Measurements from ENCODE around the gene HOXB6.

The HOXB6 gene

DNA sequence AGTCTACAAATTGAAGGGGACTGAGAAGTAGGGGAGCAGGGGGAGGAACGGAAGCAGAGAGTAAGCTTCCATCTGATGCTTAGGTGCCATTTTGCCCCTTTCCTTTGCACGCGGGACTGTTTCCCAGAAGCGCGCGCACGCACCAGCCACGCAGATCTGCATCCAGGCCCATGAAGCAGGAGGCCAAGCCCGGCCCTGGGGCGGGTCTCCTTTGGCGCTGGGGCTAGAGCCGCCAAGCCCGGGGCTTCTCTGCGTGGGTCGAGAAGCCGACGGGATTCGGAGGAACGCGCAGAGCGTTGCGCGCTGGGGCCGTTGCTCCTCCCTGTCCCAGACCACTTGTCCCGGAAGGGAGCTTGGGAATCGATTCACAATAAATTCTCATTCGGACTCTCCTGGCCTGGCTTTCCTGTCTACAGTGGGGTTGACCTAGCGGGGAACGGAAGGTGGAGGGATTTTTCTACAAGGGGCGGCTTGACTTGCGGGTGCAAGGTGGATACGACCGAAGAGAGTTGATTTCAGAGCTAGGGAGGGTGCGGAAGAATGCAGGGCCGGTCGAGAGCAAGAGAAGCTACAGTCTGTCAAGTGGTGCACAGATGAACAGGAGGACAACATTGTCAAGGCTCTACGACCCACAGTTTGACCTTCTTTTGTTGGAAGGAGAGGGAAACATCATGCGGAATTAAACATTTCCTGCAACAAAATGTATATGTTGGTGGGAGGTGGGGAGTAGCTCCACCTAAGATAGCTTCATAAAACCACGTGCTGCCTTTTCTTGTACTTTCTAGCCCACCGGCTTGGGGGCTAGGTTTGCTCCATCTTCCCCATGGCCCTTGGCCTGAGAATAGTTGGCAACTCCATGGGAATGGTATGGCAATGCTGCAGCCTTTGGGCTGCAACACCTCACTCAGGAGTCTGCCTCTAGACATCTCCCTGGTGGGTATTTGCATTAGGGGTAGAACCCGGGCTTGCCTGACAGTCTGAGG, 16.9 kb upstream of the HOXB6 start:
- DNase-seq, result no peak

DNA sequence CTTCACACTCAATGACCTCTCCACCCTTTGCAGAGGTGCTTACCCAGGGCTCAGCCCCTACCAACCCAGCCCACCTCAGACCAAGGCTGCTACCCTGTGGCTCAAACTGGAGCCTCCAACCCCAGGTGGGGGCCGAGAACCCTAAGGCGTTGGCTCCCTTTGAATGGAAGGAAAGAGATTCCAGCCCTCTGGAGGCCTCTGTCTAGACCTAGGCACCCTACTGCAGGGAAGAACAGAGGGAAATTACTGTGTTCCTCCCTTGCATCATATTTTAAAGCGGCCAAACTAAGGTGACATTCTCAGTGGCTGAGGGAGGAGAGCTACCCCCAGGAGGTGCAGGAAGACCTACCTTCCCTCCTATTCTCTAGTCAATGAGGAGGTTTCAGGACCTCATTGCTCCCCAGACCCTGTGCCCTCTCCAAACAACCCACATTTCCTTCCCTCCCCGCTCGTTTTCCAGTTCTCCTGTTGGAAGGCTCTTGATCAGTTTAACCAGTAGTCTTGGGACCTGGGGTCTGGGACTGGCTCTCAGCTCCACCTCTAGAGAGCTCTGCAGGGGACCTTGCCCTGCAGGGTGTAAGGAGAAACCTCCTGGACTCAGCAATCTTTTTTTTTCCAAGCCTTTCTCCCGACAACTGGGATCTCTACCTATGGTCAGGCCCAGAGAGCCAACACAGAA, 15.8 kb upstream of the HOXB6 start:
- no peak for DNase-seq

DNA sequence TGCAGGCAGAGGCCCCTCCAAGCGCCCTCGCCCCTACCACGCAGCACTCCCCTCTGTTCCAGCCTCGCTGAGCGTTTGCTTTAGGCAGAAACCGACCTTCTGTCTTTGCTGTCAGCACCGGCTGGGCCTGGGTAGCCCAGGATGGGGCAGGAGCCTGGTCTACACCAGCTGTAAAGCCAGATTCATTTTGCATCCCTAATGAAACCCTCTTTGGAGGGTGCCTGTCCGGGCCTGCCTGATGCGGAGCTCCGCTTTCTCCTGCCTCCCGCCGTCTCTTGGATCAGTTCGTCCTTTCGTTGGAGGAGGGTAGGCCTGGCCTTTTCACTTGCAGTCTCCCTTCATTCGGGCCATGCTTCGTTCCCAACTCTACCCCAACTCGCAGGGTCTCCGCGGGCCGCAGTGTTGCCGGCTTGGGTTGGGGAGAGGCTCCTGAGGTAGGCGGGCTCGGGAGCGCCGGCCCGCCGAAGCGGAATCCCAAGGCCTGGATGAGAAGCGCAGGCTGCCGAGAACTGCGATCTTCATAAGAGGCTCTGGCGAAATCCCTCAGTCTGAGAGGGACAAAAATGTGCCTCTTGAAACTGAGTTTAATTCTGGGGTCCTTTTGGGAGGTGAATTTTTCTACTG, 15.2 kb upstream of the HOXB6 start:
- no peak for DNase-seq

DNA sequence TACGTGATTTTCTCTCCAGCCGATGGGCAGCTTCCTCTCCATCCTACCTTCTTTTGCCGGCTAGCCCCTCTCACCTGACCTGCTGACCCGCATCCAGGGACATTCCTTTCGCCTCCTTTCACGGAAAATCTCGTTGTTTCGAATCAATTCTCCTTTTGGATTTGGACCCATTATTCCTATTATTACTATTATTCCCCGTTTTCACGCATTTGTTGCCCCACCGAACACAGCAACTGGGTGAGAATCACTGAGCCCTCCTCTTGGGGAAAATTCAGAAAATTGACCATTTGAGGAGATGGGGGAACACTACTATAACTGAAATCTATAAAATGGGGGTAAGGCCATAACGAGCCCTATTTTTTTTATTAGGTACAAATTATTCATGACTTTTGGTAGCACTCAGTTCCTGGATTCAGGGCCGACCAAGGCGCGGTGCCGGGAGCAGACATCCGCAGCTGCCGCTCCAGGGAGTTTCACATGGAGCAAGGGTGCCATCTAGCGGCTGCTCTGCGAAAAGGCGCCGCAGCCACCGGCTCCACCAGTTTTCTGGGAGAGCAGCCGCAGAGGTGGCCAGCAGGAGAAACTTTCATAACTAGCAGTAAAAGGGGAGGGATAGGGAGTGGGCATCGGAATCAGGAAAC, 13.6 kb upstream of the HOXB6 start:
- peak; percentile 56 for DNase-seq

DNA sequence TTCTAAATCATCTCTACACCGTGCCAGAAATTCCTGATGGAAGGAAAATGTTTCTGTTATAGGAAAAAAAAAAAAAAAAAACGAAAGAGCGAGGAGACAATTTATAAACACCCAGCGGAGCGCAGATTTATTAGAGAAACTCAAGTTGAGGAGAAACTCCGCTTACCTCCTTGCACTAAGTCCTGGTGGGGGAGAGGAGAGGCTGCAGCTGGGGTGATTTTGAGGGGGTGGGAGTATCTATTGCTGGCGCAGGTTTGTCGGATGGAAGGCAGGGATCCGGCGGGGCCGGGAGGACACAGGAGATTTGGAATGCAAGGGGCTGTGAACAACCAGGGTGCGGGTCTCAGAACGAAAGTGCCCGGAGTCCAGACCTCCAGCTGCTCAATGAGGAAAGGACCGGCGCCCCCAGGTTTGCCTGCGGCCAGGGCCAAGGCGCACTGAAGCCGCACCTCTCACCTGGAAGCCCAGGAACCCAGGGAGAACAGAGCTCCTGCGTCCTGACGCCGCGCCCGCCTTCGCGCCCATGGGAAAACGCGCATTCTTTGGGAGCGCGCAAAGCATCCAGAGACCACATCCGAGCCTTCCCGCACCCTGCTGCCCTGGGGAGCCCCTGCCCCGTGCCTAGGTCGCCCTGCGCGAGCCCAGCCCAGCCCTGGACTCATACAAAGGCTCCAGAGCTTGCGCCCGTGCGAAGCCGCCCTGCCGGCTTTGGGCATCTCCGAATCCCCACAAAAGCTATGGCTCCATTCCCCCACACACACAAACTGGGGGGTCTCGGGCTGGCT, 12.9 kb upstream of the HOXB6 start:
- no peak for DNase-seq

DNA sequence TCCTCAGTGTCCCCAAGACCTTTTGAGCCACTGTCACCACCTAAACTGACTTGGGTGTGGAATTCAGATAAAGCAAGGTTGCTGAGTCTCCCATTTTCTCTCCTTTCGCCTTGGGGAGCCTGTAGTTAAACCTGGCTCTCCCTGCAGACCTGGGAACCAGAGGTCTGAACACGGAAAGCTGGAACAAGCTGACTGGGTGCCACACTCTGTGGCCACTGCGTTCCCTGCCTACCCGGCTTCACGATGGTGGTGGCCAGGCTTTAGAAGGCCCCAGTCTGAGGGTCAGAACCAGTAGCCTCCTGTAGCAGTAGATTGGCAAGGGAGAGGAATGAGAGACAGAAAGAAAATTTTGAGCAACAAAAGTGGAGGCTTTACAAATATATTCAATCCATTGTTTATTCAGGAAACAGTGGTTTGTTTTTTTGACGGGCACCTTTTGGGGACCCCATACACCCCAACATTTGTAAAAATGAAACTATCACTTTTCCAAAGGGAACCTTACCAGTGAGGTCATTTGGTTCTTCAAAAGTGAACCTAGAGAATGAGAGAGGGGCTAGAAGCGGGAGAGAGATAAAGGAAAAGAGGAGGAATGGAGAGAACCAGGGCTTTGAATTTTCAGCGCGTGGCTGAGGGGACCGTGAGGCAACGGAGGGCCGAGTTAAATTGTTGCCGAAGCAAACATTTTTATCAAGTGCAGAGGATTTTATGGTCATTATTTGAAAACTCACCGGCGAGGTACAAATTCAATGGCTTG, 12.1 kb upstream of the HOXB6 start:
- no peak for DNase-seq

DNA sequence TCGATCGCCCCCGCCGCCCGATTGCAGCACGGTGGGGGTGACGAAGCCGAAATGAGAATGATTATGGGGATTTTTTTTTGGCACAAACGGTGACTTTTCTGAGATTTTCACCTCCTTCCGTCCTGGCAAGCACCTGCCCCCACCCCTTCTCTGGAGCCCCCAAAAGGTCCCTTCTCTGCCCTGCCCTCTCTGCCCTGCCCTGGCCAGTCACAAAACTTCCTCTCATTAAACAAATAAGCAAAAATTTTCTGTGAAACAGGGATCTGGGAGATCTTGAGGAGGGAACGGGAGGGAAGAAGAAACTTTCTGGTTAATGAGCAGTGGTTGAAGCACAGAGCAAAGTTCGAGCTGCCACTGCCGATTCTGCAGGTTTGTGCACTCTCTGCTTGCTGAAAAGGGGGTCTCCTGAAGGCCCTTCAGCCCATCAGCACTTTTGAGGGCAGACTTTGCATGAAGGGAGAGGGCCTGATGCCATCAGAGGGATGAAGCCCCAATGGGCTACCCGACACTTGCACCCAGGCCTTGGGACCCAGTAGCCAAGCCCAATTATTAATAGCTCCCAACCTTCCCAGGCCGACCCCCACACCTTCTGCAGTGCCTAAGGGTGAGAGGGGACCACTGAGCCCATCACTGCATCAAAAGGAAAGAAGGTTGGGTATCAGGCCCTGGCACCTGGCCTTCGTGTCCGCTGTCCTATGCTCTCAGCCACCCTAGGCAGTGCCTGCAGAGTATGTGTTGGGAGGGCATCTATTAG, 11.4 kb upstream of the HOXB6 start:
- DNase-seq, result no peak

DNA sequence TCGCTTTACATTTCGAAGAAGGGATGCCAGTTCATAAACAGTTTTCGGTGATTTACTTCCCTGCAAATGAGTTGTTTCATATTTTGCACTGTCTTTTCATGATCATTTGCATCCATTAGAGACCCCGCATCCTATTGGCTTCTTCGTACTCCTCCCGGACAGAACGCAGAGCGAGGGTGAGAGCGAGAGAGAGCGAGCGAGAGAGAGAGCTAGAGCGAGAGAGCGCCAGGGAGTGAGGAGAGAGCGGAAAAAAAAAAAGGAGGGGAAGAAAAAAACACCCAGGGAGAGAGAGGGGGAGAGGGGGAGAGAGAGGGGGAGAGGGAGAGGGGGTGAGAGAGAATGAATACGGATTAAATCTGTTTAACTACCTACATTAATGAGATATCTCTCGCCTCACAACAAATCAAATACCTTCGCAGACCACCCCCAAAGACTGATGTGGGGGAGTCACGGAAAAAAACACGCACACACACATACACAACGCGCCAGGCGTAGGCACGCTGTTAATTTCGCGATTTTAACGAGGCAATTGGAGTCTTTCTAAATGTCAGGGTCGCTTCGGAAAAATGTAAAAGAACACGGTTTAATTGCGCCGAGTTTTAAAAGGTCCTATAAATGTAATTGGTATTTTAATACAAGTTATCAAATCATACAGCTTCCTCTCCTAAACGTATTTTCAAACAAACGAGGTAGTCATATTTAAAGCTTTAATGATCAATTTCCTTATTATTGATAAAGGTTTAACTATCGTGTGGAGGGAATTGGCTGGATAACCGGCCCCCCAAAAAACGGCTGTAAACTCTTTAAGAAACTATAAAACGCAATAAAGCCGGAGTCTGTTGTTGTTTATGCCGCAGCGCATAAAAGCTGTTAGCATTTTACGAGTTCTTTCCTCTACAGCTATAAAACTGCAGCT, 10.5 kb upstream of the HOXB6 start, which contains the start of gene HOXB8:
Gene HOXB8, minus strand, starts transcription at position 246 of the 916 bp plus-strand sequence. CDS start 588 bp downstream, outside the sequence.
- no peak for DNase-seq

DNA sequence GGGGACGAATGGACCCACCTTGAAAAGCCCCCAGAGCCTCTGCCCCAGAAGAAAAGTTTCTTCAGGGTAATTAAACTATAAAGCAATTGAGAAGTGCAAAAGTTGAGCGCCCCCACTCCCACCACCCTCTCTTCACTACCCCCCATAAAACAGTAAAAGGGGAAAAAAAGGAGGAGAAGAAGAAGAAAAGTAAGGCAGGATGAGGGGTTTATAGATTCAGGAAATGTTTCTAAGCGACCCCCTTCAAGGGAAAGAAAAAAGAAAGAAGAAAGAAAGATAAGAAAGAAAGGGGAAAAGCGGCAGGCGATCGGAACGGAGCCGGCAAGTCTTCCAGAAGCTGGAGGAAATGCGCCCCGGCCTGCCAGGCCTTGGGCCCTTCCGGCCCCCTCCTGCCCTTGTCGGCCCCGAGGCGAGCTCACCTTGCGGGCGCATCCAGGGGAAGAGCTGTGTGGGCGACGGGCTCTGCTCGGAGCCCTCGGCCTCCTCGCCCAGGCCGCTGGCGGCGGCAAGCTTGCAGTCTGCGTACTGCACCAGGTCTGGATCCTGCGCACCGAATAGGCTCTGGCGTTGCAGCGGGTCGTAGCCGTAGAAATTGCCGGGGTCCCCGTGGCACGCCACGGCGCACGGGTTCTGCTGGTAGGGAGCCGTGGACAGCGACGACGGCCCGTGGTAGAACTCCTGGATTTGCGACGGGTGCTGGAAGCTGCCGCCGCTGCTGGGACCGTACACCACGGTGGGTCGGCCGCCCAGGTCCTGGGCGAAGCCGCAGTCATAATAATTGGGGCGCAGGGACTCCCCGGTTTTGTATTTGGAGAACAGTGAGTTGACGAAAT, 9.3 kb upstream of the HOXB6 start:
- no peak for DNase-seq

DNA sequence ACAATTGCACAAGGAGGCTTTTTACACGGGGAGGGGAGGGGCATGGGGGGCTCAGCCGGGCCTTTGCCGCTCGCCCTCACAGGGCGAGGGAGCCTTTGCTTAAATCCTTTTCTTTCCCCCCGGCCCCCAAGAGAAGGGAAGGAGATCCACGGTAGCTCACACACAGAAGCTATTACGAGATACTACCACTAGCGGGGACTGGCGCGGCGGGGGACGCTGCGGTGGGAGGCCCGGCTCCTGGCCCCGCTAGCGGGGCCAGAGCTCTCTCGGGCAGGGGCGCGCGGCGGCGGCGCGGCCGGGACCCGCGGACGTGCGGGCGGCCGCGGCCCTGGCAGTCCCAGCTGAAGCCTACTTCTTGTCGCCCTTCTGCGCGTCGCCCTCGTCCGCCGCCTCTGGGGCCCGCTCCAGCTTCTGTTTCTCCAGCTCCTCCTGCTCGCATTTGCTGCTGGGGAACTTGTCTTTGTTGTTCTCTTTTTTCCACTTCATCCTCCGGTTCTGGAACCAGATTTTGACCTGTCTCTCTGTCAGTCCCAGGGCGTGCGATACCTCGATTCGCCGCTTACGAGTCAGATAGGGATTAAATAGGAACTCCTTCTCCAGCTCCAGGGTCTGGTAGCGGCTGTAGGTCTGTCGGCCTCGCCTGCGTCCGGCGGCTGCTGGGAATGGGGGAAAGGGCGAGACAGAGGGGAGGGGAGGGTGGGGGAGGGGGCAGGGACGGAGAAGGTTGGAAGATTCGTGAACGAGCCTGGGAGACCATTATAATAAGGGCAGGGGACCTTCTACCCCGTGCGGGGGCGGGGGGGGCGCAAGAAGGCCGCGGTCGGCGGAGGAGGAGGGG, 8.3 kb upstream of the HOXB6 start:
- DNase-seq, result no peak

DNA sequence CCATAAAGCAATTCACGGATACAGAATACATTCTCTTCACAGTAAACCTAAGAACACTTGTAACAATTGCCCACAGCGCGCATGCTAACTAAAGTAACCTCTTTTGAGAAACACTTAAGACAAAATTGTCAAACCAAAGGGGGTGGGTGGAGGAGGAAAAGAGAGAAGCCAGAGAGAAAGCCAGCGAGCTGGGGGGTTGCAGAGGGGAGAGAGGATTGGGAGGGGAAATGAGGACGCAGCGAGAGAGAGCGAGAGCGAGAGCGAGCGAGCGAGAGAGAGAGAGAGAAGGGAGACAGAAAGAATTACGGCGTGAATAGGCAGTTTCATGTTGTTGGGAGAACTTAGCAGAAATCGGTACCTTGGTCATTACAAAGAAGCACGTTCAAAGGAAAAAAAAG, 7.7 kb upstream of the HOXB6 start:
- DNase-seq, result no peak

DNA sequence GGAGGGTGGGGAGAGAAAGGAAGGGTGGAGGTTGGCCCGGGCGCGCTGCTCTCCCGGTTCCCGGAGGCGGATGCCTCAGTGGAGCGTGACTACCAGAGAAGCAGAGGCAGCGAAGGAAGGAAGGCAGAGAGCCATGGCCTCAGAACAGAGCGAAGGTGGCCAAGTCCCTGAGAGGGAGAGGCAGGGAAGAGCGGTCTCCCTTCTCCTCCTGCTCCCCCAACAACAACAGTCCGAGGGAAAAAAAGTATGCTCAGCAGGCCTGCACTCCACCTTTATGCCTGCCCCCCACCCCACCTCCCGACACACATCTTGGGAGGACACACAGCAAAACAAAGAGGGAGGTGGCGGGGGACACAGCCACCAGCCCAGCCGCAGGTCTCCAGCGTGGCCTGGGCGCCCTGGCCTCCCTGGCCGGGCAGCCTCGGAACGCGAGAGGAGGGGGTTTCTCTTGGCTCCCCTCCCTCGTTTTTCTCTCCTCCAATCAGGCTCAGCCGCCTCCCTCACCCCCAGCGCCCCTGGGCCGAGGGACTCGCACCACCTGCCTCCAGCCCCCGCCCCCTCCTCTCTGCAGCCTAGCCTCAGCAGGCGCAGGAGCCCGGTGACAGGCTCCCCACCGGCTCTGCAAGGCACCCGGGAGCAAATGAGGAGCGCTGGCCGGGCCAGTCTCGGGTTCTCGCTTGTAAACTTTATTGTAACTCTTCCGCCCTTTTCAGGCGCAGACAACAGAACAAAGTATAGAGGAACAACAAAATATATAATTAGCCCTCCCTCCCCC, 7.1 kb upstream of the HOXB6 start:
- DNase-seq, result no peak

DNA sequence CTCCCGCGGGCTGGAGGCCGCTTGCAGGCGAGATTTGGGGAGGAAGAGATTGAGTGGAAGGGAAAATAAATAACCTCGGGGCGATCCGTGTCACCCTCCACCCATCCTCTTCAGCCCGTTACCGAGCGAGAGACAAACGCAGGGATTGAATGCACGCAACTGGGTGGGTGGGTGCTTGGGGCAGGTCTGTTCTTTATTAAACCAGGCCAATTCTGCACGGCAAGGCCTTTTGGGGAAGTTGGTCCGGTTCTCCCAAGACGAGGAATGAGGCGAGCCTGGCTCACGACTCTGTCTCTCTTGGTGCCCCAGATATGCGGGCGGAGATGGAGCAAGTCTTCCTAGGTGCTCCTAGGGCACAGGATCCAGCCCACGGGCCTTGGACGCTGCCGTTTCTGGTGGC, 6.4 kb upstream of the HOXB6 start:
- DNase-seq, result no peak

DNA sequence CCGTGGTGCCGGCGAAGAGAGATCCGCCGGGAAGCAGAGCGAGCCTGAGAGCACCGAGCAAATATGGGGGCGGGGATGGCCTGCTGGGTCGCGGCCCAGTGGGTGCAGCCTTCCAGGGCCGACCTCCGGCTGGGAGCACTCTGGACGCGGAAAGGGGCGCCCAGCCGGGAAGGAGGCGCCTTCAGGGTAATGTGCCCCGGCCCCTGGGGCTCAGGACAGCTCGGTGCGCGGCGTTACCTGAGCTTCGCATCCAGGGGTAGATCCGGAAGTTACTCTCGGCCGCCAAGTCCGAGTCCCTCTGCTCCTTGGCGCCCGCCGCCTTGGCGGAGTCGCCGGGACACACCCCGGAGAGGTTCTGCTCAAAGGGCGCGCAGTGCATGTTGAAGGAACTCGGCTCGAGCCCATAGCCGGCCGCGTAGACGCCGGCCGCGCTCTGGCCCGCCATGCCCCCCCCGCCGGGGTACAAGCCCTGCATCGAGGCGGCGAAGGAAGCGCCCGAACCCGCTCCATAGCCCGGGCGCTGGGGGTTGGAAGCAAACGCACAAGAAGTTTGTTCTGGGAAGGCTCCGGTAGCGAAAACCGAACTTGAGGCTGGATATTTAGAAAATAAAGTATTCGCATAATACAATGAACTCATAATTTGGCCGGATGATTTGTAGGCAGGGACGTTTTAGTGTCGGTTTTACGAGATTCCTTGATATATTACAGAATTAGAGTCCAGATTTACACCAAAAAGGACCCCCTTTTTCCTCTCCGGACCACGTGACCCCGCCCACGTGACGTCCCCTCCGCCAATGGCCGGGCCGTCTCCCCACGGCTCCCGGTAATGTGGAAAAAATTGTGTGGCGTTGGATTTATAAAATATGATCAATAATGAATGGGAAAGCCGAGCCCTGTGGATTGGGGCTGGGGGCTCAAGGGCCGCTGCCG, 5.8 kb upstream of the HOXB6 start, which contains the start of gene HOXB7:
Gene HOXB7, minus strand, starts transcription at position 736 of the 930 bp plus-strand sequence. Its CDS starts 99 bp downstream, at position 637.
- no peak for DNase-seq

DNA sequence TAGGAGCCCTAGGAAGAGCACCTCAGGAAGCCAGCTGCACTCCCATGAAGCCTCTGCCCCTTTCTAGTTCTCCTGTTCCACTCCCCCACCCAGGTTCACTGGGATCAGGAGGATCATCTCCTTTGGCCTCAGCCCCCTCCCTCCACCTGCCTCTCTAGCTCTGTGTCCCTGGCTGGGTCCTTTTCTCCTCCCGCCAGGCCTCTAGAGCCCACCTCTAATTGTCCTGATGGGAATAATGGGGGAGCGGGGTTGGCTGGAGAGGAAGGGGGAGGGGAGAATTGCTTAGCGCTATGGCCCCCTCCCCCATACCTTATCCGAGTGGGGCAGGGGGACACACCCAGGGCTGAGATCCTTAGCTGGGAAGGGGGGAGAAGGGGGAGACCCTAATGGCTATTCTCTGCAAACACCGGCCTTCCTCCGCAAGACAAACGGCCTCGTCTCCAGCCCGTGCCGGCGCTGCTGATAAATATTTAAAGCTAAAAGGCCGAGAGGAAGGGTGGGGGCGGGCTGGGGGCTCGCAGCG, 5.0 kb upstream of the HOXB6 start:
- no peak for DNase-seq
